NCI-H82 (cell line): ENCODE results near the gene AP2M1.

Source experiments
- DNase-seq: peaks from one replicate; lab custom pipeline; 2025; lab: John Stamatoyannopoulos, UW

Gene AP2M1

GRCh38 chr3:184180165-184180564 is 5.5 kb downstream of the AP2M1 start:
- no peak for DNase-seq

- DNase-seq: no peak
These were observed 6.9 kb downstream of the AP2M1 start for GRCh38 chr3:184181596-184181995.

GRCh38 chr3:184183679-184184078 is 9.0 kb downstream of the AP2M1 start:
- no peak for DNase-seq

GRCh38 chr3:184184546-184185230 is 10.0 kb downstream of the AP2M1 start:
- DNase-seq: peak; percentile 56

GRCh38 chr3:184185461-184186183 is 11.0 kb downstream of the AP2M1 start:
- DNase-seq: peak; percentile 100

- no peak for DNase-seq
These were observed 11.7 kb downstream of the AP2M1 start, which contains the start of gene ABCF3 for GRCh38 chr3:184186184-184186901. Gene ABCF3, plus strand, starts transcription at chr3:184186199. Its CDS starts 9 bp downstream, at chr3:184186208.

- peak; percentile 91 for DNase-seq
These were observed 12.2 kb downstream of the AP2M1 start for GRCh38 chr3:184186902-184187207.

GRCh38 chr3:184188080-184188479 is 13.4 kb downstream of the AP2M1 start:
- DNase-seq: no peak

GRCh38 chr3:184189421-184189820 is 14.8 kb downstream of the AP2M1 start:
- DNase-seq: no peak

GRCh38 chr3:184192889-184193288 is 18.2 kb downstream of the AP2M1 start:
- no peak for DNase-seq

GRCh38 chr3:184193991-184194539 is 19.4 kb downstream of the AP2M1 start:
- no peak for DNase-seq

- peak; percentile 30 for DNase-seq
These were observed 21.9 kb downstream of the AP2M1 start for GRCh38 chr3:184196536-184196935.

- DNase-seq: peak; percentile 55
These were observed 23.9 kb downstream of the AP2M1 start for GRCh38 chr3:184198509-184198908.

- no peak for DNase-seq
These were observed 26.2 kb downstream of the AP2M1 start for GRCh38 chr3:184200825-184201224.

- no peak for DNase-seq
These were observed 28.9 kb downstream of the AP2M1 start for GRCh38 chr3:184203526-184203925.

- no peak for DNase-seq
These were observed 34.7 kb downstream of the AP2M1 start for GRCh38 chr3:184209146-184209923.

- DNase-seq: no peak
These were observed 36.6 kb downstream of the AP2M1 start for GRCh38 chr3:184211297-184211696.

- no peak for DNase-seq
These were observed 37.1 kb downstream of the AP2M1 start for GRCh38 chr3:184211718-184212117.

GRCh38 chr3:184218814-184219213 is 44.2 kb downstream of the AP2M1 start:
- peak; percentile 88 for DNase-seq

- no peak for DNase-seq
These were observed 47.9 kb downstream of the AP2M1 start for GRCh38 chr3:184222521-184222920.

GRCh38 chr3:184223946-184224345 is 49.3 kb downstream of the AP2M1 start:
- no peak for DNase-seq

- DNase-seq: peak; percentile 84
These were observed 52.9 kb downstream of the AP2M1 start for GRCh38 chr3:184227481-184227935.
